ENCODE measurements around the gene BAG1. TPM values are rescaled to one million over a fixed set of nuclear protein-coding genes. Genes with fewer than 3 reads are reported as not detected.

BAG1 gene
- 10 to 100 TPM; 52.5 to 93.7 (median 66.2) TPM for total RNA-seq

- no peak for TF ChIP-seq CTCF (IDR thresholded peaks at IDR 0.05)
- DNase-seq (ENCODE audit: low spot score) (peak; percentile 99), ATAC-seq (ENCODE audit: low FRiP score) (peak; percentile 99)
These were observed at the start of gene BAG1, which contains the start of gene CHMP5 for GRCh38 chr9:33264473-33265177. Gene BAG1 (minus strand): TSS chr9:33264708. Gene CHMP5 (plus strand): TSS chr9:33265049. CDS start chr9:33265079, 30 bp downstream.

DNA sequence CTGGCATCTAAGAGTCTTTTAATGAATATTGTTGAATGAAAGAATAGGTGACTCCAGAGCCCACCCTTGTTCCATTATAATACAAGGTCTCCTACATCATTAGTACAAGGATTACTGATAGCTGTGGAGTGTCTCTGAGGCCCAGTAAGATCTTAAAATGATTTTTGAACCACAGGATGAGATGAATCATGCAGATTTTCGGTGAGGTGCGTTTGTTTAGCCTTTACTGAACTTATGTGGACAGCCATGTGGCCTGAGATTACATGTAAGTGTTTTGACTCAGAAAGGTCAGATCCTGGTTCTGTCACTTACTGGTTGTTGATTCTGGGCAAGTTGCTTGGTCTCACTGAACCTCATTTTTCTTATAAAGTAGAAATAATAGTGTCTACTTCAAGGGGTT lies 47.4 kb upstream of the BAG1 start:
- no peak for TF ChIP-seq CTCF (IDR thresholded peaks at IDR 0.05)
- ATAC-seq (ENCODE audit: low FRiP score) (no peak), DNase-seq (ENCODE audit: low spot score) (no peak)

- DNase-seq (ENCODE audit: low spot score), result no peak
- no peak for ATAC-seq (ENCODE audit: low FRiP score)
- TF ChIP-seq CTCF (IDR thresholded peaks at IDR 0.05), result no peak
These were observed 46.2 kb upstream of the BAG1 start for GRCh38 chr9:33310748-33311147.

- no peak for DNase-seq (ENCODE audit: low spot score)
- no peak for TF ChIP-seq CTCF (IDR thresholded peaks at IDR 0.05)
- no peak for ATAC-seq (ENCODE audit: low FRiP score)
These were observed 45.4 kb upstream of the BAG1 start for GRCh38 chr9:33309903-33310302.

DNA sequence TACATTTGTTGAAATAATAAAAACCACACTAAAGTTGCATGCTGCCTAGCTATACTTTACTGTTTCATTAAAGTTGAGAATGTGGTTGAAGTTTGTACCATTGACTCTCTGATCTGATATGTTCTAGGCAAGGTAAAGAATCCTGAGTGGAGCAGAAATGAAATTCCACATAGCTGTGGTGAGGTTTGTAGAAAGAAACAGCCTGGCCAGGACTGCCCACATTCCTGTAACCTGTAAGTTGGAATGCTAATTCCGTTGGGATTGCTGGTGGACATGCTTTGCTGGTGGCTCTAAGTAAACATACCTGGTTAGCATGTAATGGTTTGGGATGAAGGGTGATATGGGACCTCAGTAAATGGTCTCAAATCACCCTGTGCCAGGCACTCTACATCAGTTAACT lies 42.6 kb upstream of the BAG1 start:
- DNase-seq (ENCODE audit: low spot score), result no peak
- no peak for ATAC-seq (ENCODE audit: low FRiP score)
- TF ChIP-seq CTCF (IDR thresholded peaks at IDR 0.05), result no peak

- DNase-seq (ENCODE audit: low spot score), result no peak
- TF ChIP-seq CTCF (IDR thresholded peaks at IDR 0.05), result no peak
- no peak for ATAC-seq (ENCODE audit: low FRiP score)
These were observed 41.5 kb upstream of the BAG1 start for GRCh38 chr9:33306037-33306436.

- no peak for ATAC-seq (ENCODE audit: low FRiP score)
- no peak for TF ChIP-seq CTCF (IDR thresholded peaks at IDR 0.05)
- no peak for DNase-seq (ENCODE audit: low spot score)
These were observed 39.9 kb upstream of the BAG1 start for GRCh38 chr9:33304362-33304761.

Data from omental fat pad (tissue), 4 donors.